DLD1 (cell line): ENCODE measurements around the gene LENG8.
"Not testable (repeated sequence)": the region's sequence is repeated elsewhere in the genome, so short reads cannot be mapped to it uniquely, and the experiment has no call there.

Source experiments
- in situ Hi-C: cut with HindIII; loops from 2 replicates; pipeline ENCODE4 v1.10.0; 2017; ENCODE audit warnings: low sequenced_read_pairs

LENG8 gene

GRCh38 chr19:54509200-54509940, 60.4 kb downstream of the LENG8 start:
- in situ Hi-C loops = not testable (repeated sequence)
